Heart left ventricle (tissue), 13 donors: ENCODE data around the gene MS4A13.

Experiments
- POLR2A ChIP-seq, 2 donors: fragments of 450-650 bp; IDR thresholded peaks; one replicate each; pipeline ENCODE4 v1.6.1; 2017; ENCODE audit warnings: antibody characterized with exemption in 2 of 2, mild to moderate bottlenecking in 2 of 2, moderate library complexity in 2 of 2
- TF ChIP-seq, protein P1 (sequence below), 12 donors: fragments of 200-600 bp; sonication (generic) in 4 of 12; IDR thresholded peaks; one replicate each; pipeline versions ENCODE4 v1.5.0 to v1.8.0; 2018 to 2022; ENCODE audit warnings: antibody characterized with exemption in 12 of 12, mild to moderate bottlenecking in 5 of 12
- donor health status: ischemic (EF 13 %, LVEDD 7.1; RV severe dilation, severe dysfunction).
- donor health status: DM: no; HTN: yes; CAD: no.
- donor health status: DM: no; HTN: no; CAD: no.
- donor health status: ischemic (EF 25% LVEDD 6.9; RV normal size, moderate dysfunction).
- donor health status: ischemic (EF 25% LVEDD 5.7; RV mildly dilated, moderate dysfunction).
- donor health status: ischemic (EF 35%, LVEDD 5.7; RV mildly dilated, moderate dysfunction).
- donor health status: nonischemic (EF 11% LVEDD 7.7; RV severe dilation, severe dysfunction).
- donor health status: DM: yes; HTN: yes; CAD: no.
- donor health status: PGD.
- donor health status: ischemic (EF 29% LVEDD 5.4; RV normal size, mild dysfunction).
- donor health status: nonischemic (EF 23%, LVEDD 6.1; RV moderate dilation, normal function).

DNA sequence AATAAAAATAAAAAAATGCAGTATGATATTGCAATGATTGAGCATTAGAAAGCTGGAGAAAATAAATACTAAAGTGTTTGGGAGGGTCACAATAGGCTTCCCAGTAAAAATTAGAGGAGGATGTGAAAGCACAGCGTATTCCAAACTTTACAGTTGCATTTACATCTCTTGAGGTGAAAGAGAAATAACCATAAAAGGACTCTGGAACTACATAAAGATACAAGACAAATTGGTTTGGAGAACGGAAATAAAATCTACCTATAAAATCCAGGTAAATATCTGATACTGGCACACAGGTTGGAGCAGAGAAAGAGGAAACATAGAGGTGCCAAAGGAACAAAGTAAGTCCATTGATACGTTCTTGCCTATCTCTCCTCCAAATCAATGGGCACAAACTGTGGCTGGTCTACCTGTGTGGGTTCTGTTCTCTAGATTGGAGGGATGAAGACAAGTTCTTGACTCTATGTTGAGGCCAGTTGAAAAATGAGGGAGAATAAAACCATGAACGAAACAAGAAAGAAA, 22.6 kb upstream of the MS4A13 start, which contains the start of gene MS4A12:
- TF ChIP-seq, protein P1, sequence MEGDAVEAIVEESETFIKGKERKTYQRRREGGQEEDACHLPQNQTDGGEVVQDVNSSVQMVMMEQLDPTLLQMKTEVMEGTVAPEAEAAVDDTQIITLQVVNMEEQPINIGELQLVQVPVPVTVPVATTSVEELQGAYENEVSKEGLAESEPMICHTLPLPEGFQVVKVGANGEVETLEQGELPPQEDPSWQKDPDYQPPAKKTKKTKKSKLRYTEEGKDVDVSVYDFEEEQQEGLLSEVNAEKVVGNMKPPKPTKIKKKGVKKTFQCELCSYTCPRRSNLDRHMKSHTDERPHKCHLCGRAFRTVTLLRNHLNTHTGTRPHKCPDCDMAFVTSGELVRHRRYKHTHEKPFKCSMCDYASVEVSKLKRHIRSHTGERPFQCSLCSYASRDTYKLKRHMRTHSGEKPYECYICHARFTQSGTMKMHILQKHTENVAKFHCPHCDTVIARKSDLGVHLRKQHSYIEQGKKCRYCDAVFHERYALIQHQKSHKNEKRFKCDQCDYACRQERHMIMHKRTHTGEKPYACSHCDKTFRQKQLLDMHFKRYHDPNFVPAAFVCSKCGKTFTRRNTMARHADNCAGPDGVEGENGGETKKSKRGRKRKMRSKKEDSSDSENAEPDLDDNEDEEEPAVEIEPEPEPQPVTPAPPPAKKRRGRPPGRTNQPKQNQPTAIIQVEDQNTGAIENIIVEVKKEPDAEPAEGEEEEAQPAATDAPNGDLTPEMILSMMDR (IDR thresholded peaks at IDR 0.05): no peak
- TF ChIP-seq POLR2A (IDR thresholded peaks at IDR 0.05): no peak
